Measurements from ENCODE around the gene MYO1A.

Gene MYO1A

DNA sequence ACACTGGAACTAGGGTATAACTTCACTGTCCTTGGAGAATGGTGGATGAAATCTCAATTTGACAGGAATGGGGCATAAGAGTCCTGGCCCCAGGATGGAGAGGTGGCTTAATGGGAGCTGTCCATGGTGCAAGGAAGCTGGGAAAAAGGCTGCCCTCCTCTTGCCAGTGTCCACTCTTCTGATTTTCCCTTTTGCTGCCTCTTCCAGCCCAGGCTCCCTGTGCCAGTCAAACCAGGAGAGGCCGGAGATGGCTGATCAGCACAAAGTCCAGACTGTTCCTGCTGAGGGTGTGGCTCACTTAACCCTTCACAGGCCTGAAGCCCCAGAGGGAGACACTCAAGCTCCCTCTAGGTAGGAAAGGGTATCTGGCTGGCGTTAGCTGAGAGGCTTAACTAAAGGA lies at the start of gene MYO1A:
Gene MYO1A (minus strand): TSS at position 240 of the 400 bp plus-strand sequence. CDS start 1,806 bp downstream, outside the sequence.
- no peak within 1 kb of the TSS for H2AFZ ChIP-seq (ENCODE audit: low read depth, low read length)
- TF ChIP-seq, protein P1, sequence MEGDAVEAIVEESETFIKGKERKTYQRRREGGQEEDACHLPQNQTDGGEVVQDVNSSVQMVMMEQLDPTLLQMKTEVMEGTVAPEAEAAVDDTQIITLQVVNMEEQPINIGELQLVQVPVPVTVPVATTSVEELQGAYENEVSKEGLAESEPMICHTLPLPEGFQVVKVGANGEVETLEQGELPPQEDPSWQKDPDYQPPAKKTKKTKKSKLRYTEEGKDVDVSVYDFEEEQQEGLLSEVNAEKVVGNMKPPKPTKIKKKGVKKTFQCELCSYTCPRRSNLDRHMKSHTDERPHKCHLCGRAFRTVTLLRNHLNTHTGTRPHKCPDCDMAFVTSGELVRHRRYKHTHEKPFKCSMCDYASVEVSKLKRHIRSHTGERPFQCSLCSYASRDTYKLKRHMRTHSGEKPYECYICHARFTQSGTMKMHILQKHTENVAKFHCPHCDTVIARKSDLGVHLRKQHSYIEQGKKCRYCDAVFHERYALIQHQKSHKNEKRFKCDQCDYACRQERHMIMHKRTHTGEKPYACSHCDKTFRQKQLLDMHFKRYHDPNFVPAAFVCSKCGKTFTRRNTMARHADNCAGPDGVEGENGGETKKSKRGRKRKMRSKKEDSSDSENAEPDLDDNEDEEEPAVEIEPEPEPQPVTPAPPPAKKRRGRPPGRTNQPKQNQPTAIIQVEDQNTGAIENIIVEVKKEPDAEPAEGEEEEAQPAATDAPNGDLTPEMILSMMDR (IDR thresholded peaks at IDR 0.05; ENCODE audit: low read depth, low read length): no peak
- TF ChIP-seq EZH2phosphoT487 (IDR thresholded peaks at IDR 0.05; ENCODE audit: low read depth): no peak
- peaks cover 18% of the 10 kb centered on the region for H3K4me1 ChIP-seq (ENCODE audit: low read length)
- peaks cover 4% of the 10 kb centered on the region for H3K36me3 ChIP-seq (replicated peaks; ENCODE audit: low read depth, low read length)
- no peak within 1 kb of the TSS for H3K4me3 ChIP-seq (ENCODE audit: low read length)
- no peaks in the 10 kb centered on the region; the same call in 1 of the 2 replicates for H3K27me3 ChIP-seq (ENCODE audit: low read depth, low read length)
- no peak within 1 kb of the TSS for H3K4me2 ChIP-seq (ENCODE audit: low read length)
- H3K79me2 ChIP-seq (ENCODE audit: low read length): no peaks in the 10 kb centered on the region
- no peak within 1 kb of the TSS for H3K9ac ChIP-seq (ENCODE audit: low read length)
- H3K9me3 ChIP-seq (ENCODE audit: insufficient read depth, low read length): no peaks in the 10 kb centered on the region
- no peak within 1 kb of the TSS for H3K27ac ChIP-seq (ENCODE audit: low read length)
- H4K20me1 ChIP-seq (ENCODE audit: insufficient read depth, low read length): no peaks in the 10 kb centered on the region

DNA sequence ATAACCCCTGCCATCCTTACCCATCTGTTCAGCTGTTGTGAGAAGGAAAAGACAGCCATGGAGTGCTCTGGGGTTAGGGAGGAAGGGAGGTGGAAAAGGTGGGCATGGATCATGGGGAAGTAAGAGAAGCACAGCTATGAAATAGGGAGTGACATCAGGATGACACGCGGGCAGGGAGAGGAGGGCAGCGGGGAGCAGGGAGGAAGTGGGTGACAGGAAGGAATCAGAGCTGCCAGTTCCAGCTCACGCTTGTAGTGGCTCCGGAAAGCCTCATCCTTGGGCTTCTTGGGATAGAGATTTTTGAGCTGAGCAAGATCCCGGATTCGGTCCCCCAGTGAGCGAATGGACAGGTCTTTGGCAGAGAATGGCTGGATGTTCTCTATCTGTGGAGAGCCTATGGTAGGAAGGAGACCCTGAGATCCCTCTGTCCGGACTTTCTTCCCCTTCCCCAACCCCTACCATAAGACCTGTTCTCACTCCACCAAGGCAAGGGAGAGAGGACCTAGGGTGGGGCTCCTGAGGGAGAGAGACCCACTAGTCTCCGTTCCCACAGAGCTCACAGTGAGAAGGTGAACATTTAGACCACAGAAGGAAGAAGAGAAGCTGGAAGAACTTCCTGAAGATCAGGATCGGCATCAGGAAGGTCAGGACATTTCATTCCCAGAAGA lies 49.3 kb upstream of the MYO1A start:
- Histone ChIP-seq H3K9me3 (ENCODE audit: insufficient read depth, low read length) (no peaks in the 10 kb centered on the region), H3K4me3 (ENCODE audit: low read length) (no peak overlapping the region), H2AFZ (ENCODE audit: low read depth, low read length) (no peak overlapping the region), H4K20me1 (ENCODE audit: insufficient read depth, low read length) (peaks cover 21% of the 10 kb centered on the region), H3K4me1 (ENCODE audit: low read length) (peaks cover 10% of the 10 kb centered on the region), H3K27me3 (ENCODE audit: low read depth, low read length) (no peaks in the 10 kb centered on the region), H3K79me2 (ENCODE audit: low read length) (no peaks in the 10 kb centered on the region), H3K9ac (ENCODE audit: low read length) (no peak overlapping the region), H3K27ac (ENCODE audit: low read length) (no peak overlapping the region), H3K4me2 (ENCODE audit: low read length) (no peak overlapping the region), H3K36me3 (replicated peaks; ENCODE audit: low read depth, low read length) (peaks cover 63% of the 10 kb centered on the region)
- TF ChIP-seq, protein P1 (IDR thresholded peaks at IDR 0.05; ENCODE audit: low read depth, low read length): no peak
- no peak for TF ChIP-seq EZH2phosphoT487 (IDR thresholded peaks at IDR 0.05; ENCODE audit: low read depth)

DNA sequence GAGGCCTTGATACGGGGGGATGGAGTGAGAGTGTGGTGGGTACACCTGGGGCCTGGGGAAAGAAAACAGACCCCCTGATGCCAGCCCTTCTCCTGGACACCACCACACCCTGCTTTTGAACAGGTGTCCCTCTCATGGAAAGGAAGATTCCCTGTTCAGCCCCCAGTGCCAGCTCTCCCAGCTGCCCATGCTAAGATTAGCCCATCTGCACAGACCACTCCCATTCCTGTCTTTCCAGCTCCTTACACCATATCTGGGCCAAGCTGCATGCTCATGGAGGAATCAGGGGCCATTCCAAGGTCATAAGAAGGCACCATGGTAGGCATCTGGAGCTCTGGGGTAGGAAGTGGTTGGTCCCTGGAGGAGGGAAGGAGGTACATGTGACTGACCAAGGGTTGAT lies 48.6 kb upstream of the MYO1A start:
- H3K4me2 ChIP-seq (ENCODE audit: low read length): no peak overlapping the region
- no peak overlapping the region for H3K9ac ChIP-seq (ENCODE audit: low read length)
- H3K27me3 ChIP-seq (ENCODE audit: low read depth, low read length): no peaks in the 10 kb centered on the region
- H4K20me1 ChIP-seq (ENCODE audit: insufficient read depth, low read length): peaks cover 21% of the 10 kb centered on the region
- no peaks in the 10 kb centered on the region for H3K9me3 ChIP-seq (ENCODE audit: insufficient read depth, low read length)
- H3K27ac ChIP-seq (ENCODE audit: low read length): no peak overlapping the region
- H3K4me3 ChIP-seq (ENCODE audit: low read length): no peak overlapping the region
- H3K79me2 ChIP-seq (ENCODE audit: low read length): no peaks in the 10 kb centered on the region
- peaks cover 57% of the 10 kb centered on the region for H3K36me3 ChIP-seq (replicated peaks; ENCODE audit: low read depth, low read length)
- H2AFZ ChIP-seq (ENCODE audit: low read depth, low read length): no peak overlapping the region
- TF ChIP-seq, protein P1 (IDR thresholded peaks at IDR 0.05; ENCODE audit: low read depth, low read length): no peak
- no peak for TF ChIP-seq EZH2phosphoT487 (IDR thresholded peaks at IDR 0.05; ENCODE audit: low read depth)
- H3K4me1 ChIP-seq (ENCODE audit: low read length): peaks cover 16% of the 10 kb centered on the region

DNA sequence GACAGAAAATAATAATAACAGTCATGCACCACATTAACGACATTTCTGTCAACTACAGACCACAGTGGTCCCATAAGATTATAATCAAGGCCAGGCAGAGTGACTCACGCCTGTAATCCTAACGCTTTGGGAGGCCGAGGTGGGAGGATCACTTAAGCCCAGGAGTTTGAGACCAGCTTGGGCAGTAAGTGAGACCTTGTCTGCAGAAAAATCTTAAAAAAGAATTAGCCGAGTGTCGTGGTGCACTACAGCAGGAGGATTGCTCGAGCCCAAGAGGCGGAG lies 47.6 kb upstream of the MYO1A start:
- Histone ChIP-seq H3K36me3 (replicated peaks; ENCODE audit: low read depth, low read length) (peaks cover 54% of the 10 kb centered on the region), H3K27me3 (ENCODE audit: low read depth, low read length) (no peaks in the 10 kb centered on the region), H3K4me3 (ENCODE audit: low read length) (no peak overlapping the region), H3K9ac (ENCODE audit: low read length) (no peak overlapping the region), H3K4me2 (ENCODE audit: low read length) (no peak overlapping the region), H3K9me3 (ENCODE audit: insufficient read depth, low read length) (no peaks in the 10 kb centered on the region), H3K27ac (ENCODE audit: low read length) (no peak overlapping the region), H4K20me1 (ENCODE audit: insufficient read depth, low read length) (peaks cover 21% of the 10 kb centered on the region), H2AFZ (ENCODE audit: low read depth, low read length) (no peak overlapping the region), H3K79me2 (ENCODE audit: low read length) (no peaks in the 10 kb centered on the region), H3K4me1 (ENCODE audit: low read length) (peaks cover 18% of the 10 kb centered on the region)
- TF ChIP-seq, protein P1 (IDR thresholded peaks at IDR 0.05; ENCODE audit: low read depth, low read length): no peak
- no peak for TF ChIP-seq EZH2phosphoT487 (IDR thresholded peaks at IDR 0.05; ENCODE audit: low read depth)
